GM12891 (cell line): ENCODE results near the gene XDH. TPM values are rescaled to one million over a fixed set of nuclear protein-coding genes. Genes with fewer than 3 reads are reported as not detected.

Experiments used
- DNase-seq: peaks from one replicate; pipeline ENCODE4 v3.0.0; 2011; ENCODE audit warnings: low spot score; ENCODE audit not compliant: insufficient read length
- FAIRE-seq: peaks from 2 replicates; lab custom pipeline; 2011; peaks lifted over from hg19 to GRCh38; lab: Jason Lieb, UNC
- PAX5 ChIP-seq: IDR thresholded peaks from 2 replicates; pipeline ENCODE4 v1.6.1; 2011; ENCODE audit warnings: low read length, moderate library complexity, mild to moderate bottlenecking; ENCODE audit not compliant: insufficient read depth, severe bottlenecking
- POLR2A ChIP-seq: IDR thresholded peaks from 2 replicates; pipeline ENCODE4 v1.6.1; 2011; ENCODE audit warnings: low read depth, low read length, control low read depth
- POLR2AphosphoS5 ChIP-seq: IDR thresholded peaks from 2 replicates; pipeline ENCODE4 v1.6.1; 2011; ENCODE audit warnings: low read depth, low read length, control low read depth
- POU2F2 ChIP-seq: IDR thresholded peaks from 2 replicates; pipeline ENCODE4 v1.6.1; 2011; ENCODE audit warnings: low read depth, mild to moderate bottlenecking, control low read depth, low read length, moderate library complexity
- SPI1 ChIP-seq: IDR thresholded peaks from 2 replicates; pipeline ENCODE4 v1.6.1; 2011; ENCODE audit warnings: low read depth, low read length, control low read depth
- TAF1 ChIP-seq: IDR thresholded peaks from 2 replicates; pipeline ENCODE4 v1.6.1; 2011; ENCODE audit warnings: low read depth, low read length, control low read depth
- polyA plus RNA-seq: library from polyadenylated mRNA; unstranded; fragments of >200 nt; gene quantifications from one replicate; pipeline ENCODE4 v1.2.1, GENCODE V29; 2012; ENCODE audit warnings: low read depth, missing spikeins, inconsistent platforms; ENCODE audit not compliant: missing spikeins

XDH gene
- not detected for polyA plus RNA-seq

DNA sequence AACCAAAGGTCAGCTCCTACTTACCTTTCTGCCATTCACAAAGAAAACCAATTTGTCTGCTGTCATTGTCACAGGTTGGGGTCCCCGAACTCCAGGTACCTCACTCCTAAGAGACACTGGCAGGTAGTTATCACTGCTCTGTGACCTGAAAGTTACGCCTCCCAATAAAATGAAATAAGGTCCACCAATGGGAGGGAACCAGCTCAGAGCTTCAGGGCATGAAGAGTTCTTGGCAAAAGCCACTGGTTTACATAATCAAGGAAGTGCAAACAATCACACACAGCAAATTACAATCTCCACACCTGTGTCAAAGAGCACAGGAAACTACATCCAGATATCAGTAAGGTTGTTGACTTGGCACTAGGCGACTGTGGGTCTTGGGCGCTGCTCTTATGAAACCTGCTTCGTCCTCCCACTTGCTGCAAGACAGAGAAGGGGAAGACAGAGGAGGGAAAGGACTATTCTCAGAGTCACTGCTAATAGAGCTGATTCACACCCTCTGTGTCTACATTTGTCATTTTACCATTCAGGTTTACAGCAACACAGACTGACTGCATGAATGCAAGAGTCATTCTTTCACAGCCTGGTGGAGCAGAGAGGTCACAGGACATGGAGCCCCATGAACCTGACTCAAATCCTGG, at the start of gene XDH:
TSS of gene XDH (minus strand) at position 142 of the 641 bp plus-strand sequence. CDS start at position 66, 76 bp downstream.
- TF ChIP-seq POLR2AphosphoS5 = no peak
- TF ChIP-seq SPI1 = no peak
- FAIRE-seq (no peak), DNase-seq (no peak)

DNA sequence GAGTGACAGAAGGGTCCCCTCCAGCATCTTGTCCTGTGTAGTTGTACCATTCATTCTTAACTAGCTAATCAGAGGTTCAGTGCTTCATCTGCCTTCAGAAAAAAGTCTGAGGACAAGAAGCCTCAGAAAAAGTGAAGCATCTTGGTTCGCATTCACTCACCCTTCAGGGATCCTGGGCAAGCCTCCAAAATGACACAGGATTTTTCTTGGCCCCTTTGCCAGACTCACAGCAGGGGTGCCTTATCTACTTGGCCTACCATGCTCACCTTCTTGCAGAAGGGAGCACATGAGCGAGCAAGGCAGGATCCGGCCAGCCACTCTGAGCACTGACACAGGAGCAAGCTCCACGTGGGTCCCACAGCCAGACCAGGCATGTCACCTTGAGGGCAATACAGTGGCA, 43.1 kb upstream of the XDH start:
- DNase-seq (no peak), FAIRE-seq (no peak)
- no peak for TF ChIP-seq TAF1
- no peak for TF ChIP-seq POLR2AphosphoS5
- no peak for TF ChIP-seq PAX5
- no peak for TF ChIP-seq POU2F2
- no peak for TF ChIP-seq SPI1
- no peak for TF ChIP-seq POLR2A

DNA sequence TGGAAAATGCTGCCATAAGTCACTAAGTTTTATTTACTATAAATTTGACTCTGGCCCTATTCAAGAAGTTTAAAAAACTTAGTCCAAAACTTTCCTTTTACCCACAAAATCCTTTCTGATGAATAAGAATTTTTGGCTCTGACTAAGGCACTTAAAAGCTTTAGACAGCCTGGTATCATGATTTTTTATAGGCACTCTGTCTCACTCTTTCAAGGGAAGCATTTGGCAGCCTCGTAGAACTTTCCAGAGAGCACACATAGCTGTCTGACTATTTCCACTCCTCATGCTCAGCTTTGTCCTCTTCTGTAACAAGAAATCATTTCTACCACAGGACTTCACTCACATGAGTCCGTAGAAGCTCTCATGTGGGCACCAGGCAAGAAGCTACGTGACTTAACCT, 32.3 kb upstream of the XDH start:
- TF ChIP-seq POU2F2 = no peak
- no peak for TF ChIP-seq TAF1
- no peak for TF ChIP-seq POLR2A
- TF ChIP-seq PAX5 = no peak
- TF ChIP-seq POLR2AphosphoS5 = no peak
- no peak for TF ChIP-seq SPI1
- FAIRE-seq = no peak
- DNase-seq = no peak

DNA sequence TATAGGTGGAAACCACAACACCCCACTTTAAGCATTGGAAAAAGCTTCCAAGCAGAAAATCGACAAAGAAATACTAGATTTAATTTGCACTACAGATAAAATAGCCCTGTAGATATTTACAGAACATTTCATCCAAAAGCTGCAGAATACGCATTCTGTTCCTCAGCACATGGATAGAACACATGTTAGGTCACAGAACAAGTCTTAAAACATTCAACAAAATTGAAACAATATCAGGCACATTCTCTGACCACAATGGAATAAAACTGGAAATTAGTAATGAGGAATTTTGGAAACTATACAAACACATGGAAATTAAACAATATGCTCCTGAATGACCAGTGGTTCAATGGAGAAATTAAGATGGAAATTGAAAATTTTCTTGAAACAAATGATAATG, 27.8 kb upstream of the XDH start:
- no peak for FAIRE-seq
- TF ChIP-seq SPI1 (no peak), TAF1 (no peak), POLR2A (no peak), POLR2AphosphoS5 (no peak), POU2F2 (no peak), PAX5 (no peak)
- DNase-seq = no peak

GRCh38 chr2:31440764-31441163, 26.2 kb upstream of the XDH start:
- TF ChIP-seq PAX5 = no peak
- TF ChIP-seq POLR2AphosphoS5 = no peak
- no peak for TF ChIP-seq SPI1
- no peak for TF ChIP-seq POLR2A
- TF ChIP-seq POU2F2 = no peak
- no peak for TF ChIP-seq TAF1
- DNase-seq = no peak
- no peak for FAIRE-seq

DNA sequence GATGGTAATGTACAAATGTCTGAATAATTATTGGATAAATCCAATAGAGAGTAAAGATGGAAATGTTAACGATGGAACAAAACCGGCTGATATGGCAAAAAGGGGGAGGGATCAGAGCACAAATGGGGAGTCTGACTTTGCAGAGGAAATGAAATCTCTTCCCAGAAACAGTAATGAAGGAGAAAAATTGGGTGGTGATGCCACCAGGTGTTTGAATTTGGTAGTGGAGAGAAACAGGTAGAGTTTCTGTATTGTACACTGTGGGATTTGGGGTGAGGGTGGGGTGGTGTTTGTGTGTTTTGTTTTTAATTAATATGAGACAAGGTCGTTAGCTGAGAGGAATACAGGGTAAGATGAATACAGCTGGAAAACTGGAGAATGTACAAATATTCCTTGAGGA, 20.4 kb upstream of the XDH start:
- no peak for TF ChIP-seq TAF1
- TF ChIP-seq SPI1 = no peak
- no peak for TF ChIP-seq POLR2A
- TF ChIP-seq POLR2AphosphoS5 = no peak
- no peak for TF ChIP-seq POU2F2
- no peak for TF ChIP-seq PAX5
- FAIRE-seq = no peak
- no peak for DNase-seq

- no peak for FAIRE-seq
- DNase-seq = no peak
- no peak for TF ChIP-seq SPI1
- TF ChIP-seq POU2F2 = no peak
Observed at GRCh38 chr2:31433541-31433940, 19.0 kb upstream of the XDH start.

DNA sequence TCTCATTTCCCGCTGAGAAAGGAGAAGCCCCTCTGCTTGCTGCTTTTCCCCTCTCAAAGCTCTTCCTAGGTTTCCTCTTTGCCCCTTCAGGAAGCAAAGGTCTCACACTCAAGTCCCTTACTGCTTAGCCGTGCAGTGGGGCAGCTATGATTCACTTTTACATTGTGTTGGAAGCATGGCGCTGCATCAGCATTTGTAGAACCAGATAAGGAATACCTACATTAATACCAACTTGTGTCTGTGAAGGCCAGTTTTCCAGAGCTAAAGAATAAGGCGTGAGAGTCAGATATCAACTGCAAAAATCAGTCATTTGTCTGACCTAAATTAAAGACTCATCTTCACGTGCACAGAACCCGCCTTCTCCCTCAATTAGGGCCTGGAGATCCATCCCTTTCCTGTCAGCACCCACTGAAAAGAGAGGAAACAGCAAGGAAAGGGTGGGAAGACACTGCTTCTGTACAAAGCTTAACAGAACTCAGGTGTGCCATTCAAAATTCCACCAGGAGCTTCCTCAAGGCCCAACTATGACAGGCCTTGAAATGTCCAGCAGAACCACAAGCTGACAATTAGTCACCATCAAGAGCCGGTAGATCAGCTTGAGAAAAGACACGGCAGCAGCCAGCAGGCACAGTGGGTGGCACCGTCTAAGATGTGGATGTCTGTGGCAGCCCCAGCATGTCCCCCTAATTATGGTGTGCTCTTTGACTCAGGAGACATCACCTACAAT, 16.1 kb upstream of the XDH start:
- FAIRE-seq (no peak), DNase-seq (no peak)
- no peak for TF ChIP-seq PAX5
- no peak for TF ChIP-seq POLR2AphosphoS5
- no peak for TF ChIP-seq POLR2A
- TF ChIP-seq SPI1 = no peak
- TF ChIP-seq TAF1 = no peak
- no peak for TF ChIP-seq POU2F2

GRCh38 chr2:31429759-31430438, 15.4 kb upstream of the XDH start:
- FAIRE-seq = no peak
- DNase-seq = no peak

More at GRCh38 chr2:31429759-31430438, 15.4 kb upstream of the XDH start:
- TF ChIP-seq TAF1 (no peak), POLR2A (no peak), SPI1 (no peak), POU2F2 (no peak), POLR2AphosphoS5 (no peak), PAX5 (no peak)
